ENCODE measurements around the gene CCDC85B. TPM values are rescaled to one million over a fixed set of nuclear protein-coding genes. Genes with fewer than 3 reads are reported as not detected.
"Not testable (repeated sequence)": the region's sequence is repeated elsewhere in the genome, so short reads cannot be mapped to it uniquely, and the experiment has no call there.

CCDC85B gene
- polyA plus RNA-seq (2012; ENCODE audit: low read depth, missing spikeins), result 39.0 TPM

GRCh38 chr11:65890324-65891218 lies at the start of gene CCDC85B:
TSS of gene CCDC85B (plus strand) at chr11:65890673. CDS start at chr11:65890784, 111 bp downstream.
- FAIRE-seq (peak; percentile 91), DNase-seq (ENCODE audit: insufficient read length, low spot score) (peak; percentile 86)
- TF ChIP-seq POLR2A (IDR thresholded peaks at IDR 0.05; ENCODE audit: low read depth, low read length) (peak; percentile 80), TAF1 (IDR thresholded peaks at IDR 0.05; ENCODE audit: low read depth, low read length) (peak; percentile 55; the same call in 1 of the 2 replicates), POU2F2 (IDR thresholded peaks at IDR 0.05; ENCODE audit: low read depth, low read length) (no peak; the same call in 1 of the 2 replicates), POLR2AphosphoS5 (IDR thresholded peaks at IDR 0.05; ENCODE audit: low read depth, low read length) (peak; percentile 77)

- TF ChIP-seq TAF1 (IDR thresholded peaks at IDR 0.05; ENCODE audit: low read depth, low read length) (no peak), POU2F2 (IDR thresholded peaks at IDR 0.05; ENCODE audit: low read depth, low read length) (no peak), POLR2AphosphoS5 (IDR thresholded peaks at IDR 0.05; ENCODE audit: low read depth, low read length) (no peak)
- DNase-seq (ENCODE audit: insufficient read length, low spot score), result no peak
- peak; percentile 43 for FAIRE-seq
Measured at GRCh38 chr11:65842144-65842543, 48.3 kb upstream of the CCDC85B start.

- no peak for TF ChIP-seq POLR2AphosphoS5 (IDR thresholded peaks at IDR 0.05; ENCODE audit: low read depth, low read length)
- TF ChIP-seq POU2F2 (IDR thresholded peaks at IDR 0.05; ENCODE audit: low read depth, low read length), result no peak
- no peak for TF ChIP-seq SPI1 (IDR thresholded peaks at IDR 0.05; ENCODE audit: low read depth, low read length)
- TF ChIP-seq PAX5 (IDR thresholded peaks at IDR 0.05; ENCODE audit: insufficient read depth, low read length, severe bottlenecking), result no peak
- TF ChIP-seq TAF1 (IDR thresholded peaks at IDR 0.05; ENCODE audit: low read depth, low read length), result no peak
- TF ChIP-seq POLR2A (IDR thresholded peaks at IDR 0.05; ENCODE audit: low read depth, low read length), result no peak
- FAIRE-seq (no peak), DNase-seq (ENCODE audit: insufficient read length, low spot score) (no peak)
Measured at GRCh38 chr11:65843811-65844210, 46.7 kb upstream of the CCDC85B start.

- FAIRE-seq, result no peak
- no peak for DNase-seq (ENCODE audit: insufficient read length, low spot score)
- no peak for TF ChIP-seq POLR2AphosphoS5 (IDR thresholded peaks at IDR 0.05; ENCODE audit: low read depth, low read length)
Measured at GRCh38 chr11:65844231-65844872, 46.1 kb upstream of the CCDC85B start.

DNA sequence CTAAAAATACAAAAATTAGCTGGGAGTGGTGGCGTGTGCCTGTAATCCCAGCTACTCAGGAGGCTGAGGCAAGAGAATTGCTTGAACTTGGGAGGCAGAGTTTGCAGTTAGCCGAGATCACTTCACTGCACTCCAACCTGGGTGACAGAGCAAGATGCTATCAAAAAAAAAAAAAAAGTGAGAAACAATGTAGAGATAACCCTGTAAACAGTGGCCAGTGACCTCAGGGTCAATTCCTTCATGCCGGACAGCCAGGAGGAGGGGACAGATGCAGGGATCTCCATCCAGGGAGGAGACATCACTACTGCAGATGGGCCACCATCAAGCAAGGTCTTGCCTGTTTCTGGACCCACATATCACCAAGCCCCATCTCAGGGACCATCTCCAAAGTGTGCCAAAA lies 42.7 kb upstream of the CCDC85B start:
- FAIRE-seq, result no peak
- DNase-seq (ENCODE audit: insufficient read length, low spot score), result no peak
- no peak for TF ChIP-seq TAF1 (IDR thresholded peaks at IDR 0.05; ENCODE audit: low read depth, low read length)

DNA sequence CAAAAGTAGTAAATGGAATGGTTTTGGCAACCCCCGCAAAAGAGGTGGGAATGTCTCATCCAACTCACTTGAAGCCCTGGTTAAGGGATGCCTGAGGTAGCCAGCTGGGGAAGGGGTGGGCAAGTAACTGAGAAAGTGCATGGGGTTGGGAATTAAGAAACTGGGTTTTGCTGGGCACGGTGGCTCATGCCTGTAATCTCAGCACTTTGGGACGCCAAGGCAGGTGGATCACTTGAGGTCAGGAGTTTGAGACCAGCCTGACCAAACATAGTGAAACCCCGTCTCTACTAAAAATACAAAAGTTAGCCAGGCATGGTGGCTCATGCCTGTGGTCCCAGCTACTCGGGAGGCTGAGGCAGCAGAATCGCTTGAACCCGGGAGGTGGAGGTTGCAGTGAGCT lies 41.8 kb upstream of the CCDC85B start:
- not testable (repeated sequence) for FAIRE-seq; DNase-seq (ENCODE audit: insufficient read length, low spot score)

GRCh38 chr11:65849366-65849765 lies 41.1 kb upstream of the CCDC85B start:
- DNase-seq (ENCODE audit: insufficient read length, low spot score), result no peak
- FAIRE-seq, result no peak
- TF ChIP-seq POLR2A (IDR thresholded peaks at IDR 0.05; ENCODE audit: low read depth, low read length) (0 out of 2 replicates have a peak, but pooled peaks have one; percentile 34), POLR2AphosphoS5 (IDR thresholded peaks at IDR 0.05; ENCODE audit: low read depth, low read length) (no peak), SPI1 (IDR thresholded peaks at IDR 0.05; ENCODE audit: low read depth, low read length) (no peak), TAF1 (IDR thresholded peaks at IDR 0.05; ENCODE audit: low read depth, low read length) (no peak), PAX5 (IDR thresholded peaks at IDR 0.05; ENCODE audit: insufficient read depth, low read length, severe bottlenecking) (no peak), POU2F2 (IDR thresholded peaks at IDR 0.05; ENCODE audit: low read depth, low read length) (no peak)

DNA sequence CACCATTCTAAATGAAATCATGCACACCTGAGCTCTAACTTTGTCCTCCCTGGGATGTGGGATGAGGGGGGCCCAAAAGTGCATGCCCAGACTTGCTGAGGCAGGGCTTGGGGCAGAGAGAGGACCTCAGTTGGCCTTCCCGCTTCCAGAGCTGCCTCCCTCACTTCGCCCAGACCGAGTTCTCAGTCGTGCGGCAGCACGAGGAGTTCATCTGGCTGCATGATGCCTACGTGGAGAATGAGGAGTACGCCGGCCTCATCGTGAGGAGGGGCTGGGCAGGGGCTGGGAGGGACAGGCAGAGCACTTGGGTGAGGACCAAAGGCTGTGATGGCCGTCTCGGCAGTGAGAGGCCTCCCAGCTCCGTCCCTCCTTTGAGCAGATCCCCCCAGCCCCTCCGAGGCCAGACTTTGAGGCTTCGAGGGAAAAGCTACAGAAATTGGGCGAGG lies 40.7 kb upstream of the CCDC85B start:
- FAIRE-seq, result no peak
- DNase-seq (ENCODE audit: insufficient read length, low spot score), result no peak
- TF ChIP-seq SPI1 (IDR thresholded peaks at IDR 0.05; ENCODE audit: low read depth, low read length), result no peak
- TF ChIP-seq POLR2AphosphoS5 (IDR thresholded peaks at IDR 0.05; ENCODE audit: low read depth, low read length), result peak; percentile 14; the same call in 1 of the 2 replicates
- TF ChIP-seq POLR2A (IDR thresholded peaks at IDR 0.05; ENCODE audit: low read depth, low read length), result 0 out of 2 replicates have a peak, but pooled peaks have one; percentile 8

GRCh38 chr11:65850217-65851082 lies 40.0 kb upstream of the CCDC85B start:
- TF ChIP-seq POLR2A (IDR thresholded peaks at IDR 0.05; ENCODE audit: low read depth, low read length), result peak; percentile 27; the same call in 1 of the 2 replicates
- no peak for TF ChIP-seq PAX5 (IDR thresholded peaks at IDR 0.05; ENCODE audit: insufficient read depth, low read length, severe bottlenecking)
- TF ChIP-seq POLR2AphosphoS5 (IDR thresholded peaks at IDR 0.05; ENCODE audit: low read depth, low read length), result peak; percentile 58
- TF ChIP-seq TAF1 (IDR thresholded peaks at IDR 0.05; ENCODE audit: low read depth, low read length), result no peak
- FAIRE-seq (no peak), DNase-seq (ENCODE audit: insufficient read length, low spot score) (no peak)

GRCh38 chr11:65851083-65851579 lies 39.3 kb upstream of the CCDC85B start:
- no peak for DNase-seq (ENCODE audit: insufficient read length, low spot score)
- TF ChIP-seq SPI1 (IDR thresholded peaks at IDR 0.05; ENCODE audit: low read depth, low read length), result no peak
- TF ChIP-seq PAX5 (IDR thresholded peaks at IDR 0.05; ENCODE audit: insufficient read depth, low read length, severe bottlenecking), result no peak
- peak; percentile 7; the same call in 1 of the 2 replicates for TF ChIP-seq POLR2A (IDR thresholded peaks at IDR 0.05; ENCODE audit: low read depth, low read length)
- TF ChIP-seq POLR2AphosphoS5 (IDR thresholded peaks at IDR 0.05; ENCODE audit: low read depth, low read length), result 0 out of 2 replicates have a peak, but pooled peaks have one; percentile 16
- no peak; the same call in 1 of the 2 replicates for TF ChIP-seq POU2F2 (IDR thresholded peaks at IDR 0.05; ENCODE audit: low read depth, low read length)
- TF ChIP-seq TAF1 (IDR thresholded peaks at IDR 0.05; ENCODE audit: low read depth, low read length), result no peak
- FAIRE-seq, result peak; percentile 9
